GM11168 (cell line): ENCODE measurements around the gene DNAJC30.
"Not testable (repeated sequence)": the region's sequence is repeated elsewhere in the genome, so short reads cannot be mapped to it uniquely, and the experiment has no call there.

Experiments
- in situ Hi-C: fragments of 300-500 bp; cut with MboI; formaldehyde crosslinking; loops from one replicate; pipeline ENCODE4 v1.12.0; 2022; ENCODE audit warnings: low sequenced_read_pairs; ENCODE audit not compliant: unreplicated experiment

DNAJC30 gene

GRCh38 chr7:73685311-73685710, 2.1 kb upstream of the DNAJC30 start:
- in situ Hi-C loops, result no loop called here

GRCh38 chr7:73683788-73684693, 788 bp upstream of the DNAJC30 start:
- in situ Hi-C loops, result no loop called here

- in situ Hi-C loops, result no loop called here
Observed at GRCh38 chr7:73682745-73683055, 553 bp downstream of the DNAJC30 start.

- in situ Hi-C loops, result no loop called here
Observed at GRCh38 chr7:73681031-73681430, 2.2 kb downstream of the DNAJC30 start.

GRCh38 chr7:73680501-73680900, 2.8 kb downstream of the DNAJC30 start:
- in situ Hi-C loops, result no loop called here

GRCh38 chr7:73679709-73680108, 3.5 kb downstream of the DNAJC30 start:
- in situ Hi-C loops, result no loop called here

- in situ Hi-C loops, result no loop called here
Observed at GRCh38 chr7:73678862-73679261, 4.4 kb downstream of the DNAJC30 start.

GRCh38 chr7:73676062-73676461, 7.2 kb downstream of the DNAJC30 start:
- in situ Hi-C loops, result not testable (repeated sequence)

- in situ Hi-C loops, result no loop called here
Observed at GRCh38 chr7:73674468-73675124, 8.7 kb downstream of the DNAJC30 start.

- in situ Hi-C loops, result no loop called here
Observed at GRCh38 chr7:73671857-73672445, 11.3 kb downstream of the DNAJC30 start.

GRCh38 chr7:73671322-73671661, 12.0 kb downstream of the DNAJC30 start:
- in situ Hi-C loops, result no loop called here

- in situ Hi-C loops, result no loop called here
Observed at GRCh38 chr7:73669858-73670385, 13.3 kb downstream of the DNAJC30 start.

GRCh38 chr7:73669288-73669701, 14.0 kb downstream of the DNAJC30 start:
- in situ Hi-C loops, result no loop called here

- in situ Hi-C loops, result no loop called here
Observed at GRCh38 chr7:73668886-73669230, 14.4 kb downstream of the DNAJC30 start.

GRCh38 chr7:73668103-73668885, 15.0 kb downstream of the DNAJC30 start:
- in situ Hi-C loops, result no loop called here

GRCh38 chr7:73667344-73668102, 15.7 kb downstream of the DNAJC30 start, which contains the start of gene VPS37D:
VPS37D (plus strand) TSS chr7:73667831; CDS start chr7:73667959, 128 bp downstream.
- in situ Hi-C loops, result no loop called here

- in situ Hi-C loops, result no loop called here
Observed at GRCh38 chr7:73663033-73663432, 20.2 kb downstream of the DNAJC30 start.

- in situ Hi-C loops, result not testable (repeated sequence)
Observed at GRCh38 chr7:73660594-73660993, 22.7 kb downstream of the DNAJC30 start.

- in situ Hi-C loops, result no loop called here
Observed at GRCh38 chr7:73659983-73660382, 23.3 kb downstream of the DNAJC30 start.

GRCh38 chr7:73655309-73655708, 27.9 kb downstream of the DNAJC30 start:
- in situ Hi-C loops, result not testable (repeated sequence)
